ENCODE measurements around the gene IRAK2.

GRCh38 chr3:10291641-10292040, 126.9 kb downstream of the IRAK2 start:
- TF ChIP-seq CTCF (conservative IDR thresholded peaks at IDR 0.05 in 1 of 2, IDR thresholded peaks at IDR 0.05 in 1 of 2; ENCODE audit: low read depth in 1 of 2, low read length in 2 of 2) (no peak), EZH2 (IDR thresholded peaks at IDR 0.05; ENCODE audit: low read length, missing control alignments) (no peak)

All from fibroblast of lung (primary cell).